Loucy (cell line): Measurements from ENCODE around the gene TTYH3.
"Not testable (repeated sequence)": the region's sequence is repeated elsewhere in the genome, so short reads cannot be mapped to it uniquely, and the experiment has no call there.

Source experiments
- H2AFZ ChIP-seq: fragments of 200-600 bp; sonication (generic); 2 replicates; pipeline ENCODE4 v1.6.0; 2016; ENCODE audit warnings: antibody characterized with exemption, mild to moderate bottlenecking, low read length, moderate library complexity
- H3F3A ChIP-seq: fragments of 200-600 bp; 2 replicates; pipeline ENCODE4 v1.6.0; 2016; ENCODE audit warnings: antibody characterized with exemption, low read depth, mild to moderate bottlenecking
- H3K27me3 ChIP-seq: fragments of 200-600 bp; sonication (generic); 2 replicates; pipeline ENCODE4 v1.6.1; 2014; ENCODE audit warnings: low read length, mild to moderate bottlenecking; ENCODE audit not compliant: insufficient read depth, poor library complexity, severe bottlenecking
- H3K36me3 ChIP-seq: fragments of 200-600 bp; sonication (generic); 2 replicates; pipeline ENCODE4 v1.6.1; 2016; ENCODE audit warnings: low read length; ENCODE audit not compliant: insufficient read depth
- H3K4me1 ChIP-seq: fragments of 200-600 bp; sonication (generic); 2 replicates; pipeline ENCODE4 v1.5.1; 2014; ENCODE audit warnings: low read length, mild to moderate bottlenecking; ENCODE audit not compliant: insufficient read depth, poor library complexity, severe bottlenecking
- H3K4me2 ChIP-seq: fragments of 200-600 bp; sonication (generic); 2 replicates; pipeline ENCODE4 v1.6.0; 2014; ENCODE audit warnings: antibody characterized with exemption, low read length, low read depth, mild to moderate bottlenecking; ENCODE audit not compliant: poor library complexity, severe bottlenecking
- H3K4me3 ChIP-seq: fragments of 200-600 bp; sonication (generic); 2 replicates; pipeline ENCODE4 v1.5.1; 2014; ENCODE audit warnings: low read length, mild to moderate bottlenecking, mixed read lengths; ENCODE audit not compliant: poor library complexity, severe bottlenecking
- H3K79me2 ChIP-seq: fragments of 200-600 bp; sonication (generic); 2 replicates; pipeline ENCODE4 v1.6.1; 2014; ENCODE audit warnings: low read length; ENCODE audit not compliant: insufficient read depth
- H3K9ac ChIP-seq: fragments of 200-600 bp; sonication (generic); 2 replicates; pipeline ENCODE4 v1.6.0; 2014; ENCODE audit warnings: mild to moderate bottlenecking, low read depth, low read length, moderate library complexity; ENCODE audit not compliant: poor library complexity, severe bottlenecking
- H3K9me2 ChIP-seq: fragments of 200-600 bp; sonication (generic); replicated peaks from 2 replicates; pipeline ENCODE4 v1.6.1; 2016; ENCODE audit warnings: low read depth, low read length, mixed read lengths
- H3K9me3 ChIP-seq: fragments of 200-600 bp; sonication (generic); 2 replicates; pipeline ENCODE4 v1.6.1; 2014; ENCODE audit warnings: mild to moderate bottlenecking, antibody characterized with exemption, low read length, low read depth; ENCODE audit not compliant: insufficient read depth
- H4K20me1 ChIP-seq: fragments of 200-600 bp; sonication (generic); 2 replicates; pipeline ENCODE4 v1.6.0; 2014; ENCODE audit warnings: antibody characterized with exemption, low read length, mild to moderate bottlenecking; ENCODE audit not compliant: insufficient read depth, poor library complexity, severe bottlenecking
- CTCF ChIP-seq: fragments of 200-600 bp; sonication (generic); conservative IDR thresholded peaks from 2 replicates; pipeline ENCODE4 v1.5.1; 2014; ENCODE audit warnings: mild to moderate bottlenecking, antibody characterized with exemption, low read length
- EZH2phosphoT487 ChIP-seq: fragments of 200-600 bp; IDR thresholded peaks from 2 replicates; pipeline ENCODE4 v1.6.1; 2018; ENCODE audit warnings: antibody characterized with exemption, mild to moderate bottlenecking, moderate library complexity, borderline replicate concordance

Gene TTYH3

GRCh38 chr7:2675256-2675764 lies 43.5 kb downstream of the TTYH3 start:
- Histone ChIP-seq H3K79me2 (no peaks in the 10 kb centered on the region), H3K36me3 (no peaks in the 10 kb centered on the region), H3K9ac (no peak overlapping the region)

DNA sequence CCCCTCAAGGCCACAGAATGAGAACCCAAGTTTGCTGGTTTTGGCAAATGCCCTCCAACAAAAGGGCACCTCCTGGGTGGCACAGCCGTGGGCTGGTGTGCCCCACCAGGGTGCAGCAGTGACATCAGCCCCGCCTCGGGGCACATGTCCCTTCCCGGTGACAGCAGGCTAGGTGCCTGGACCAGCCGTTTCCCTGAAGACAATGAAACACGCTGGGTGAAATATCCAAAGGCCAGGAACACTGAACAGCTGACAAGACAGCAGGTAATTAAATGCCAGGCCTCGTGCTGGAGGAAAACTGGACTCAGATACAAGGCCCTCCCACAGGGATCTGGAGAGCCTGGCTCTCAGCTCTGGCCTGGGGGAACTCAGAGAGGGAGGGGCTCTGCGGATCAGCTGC lies 44.8 kb downstream of the TTYH3 start:
- not testable (repeated sequence) for H3K9ac ChIP-seq, H4K20me1 ChIP-seq, H3K4me2 ChIP-seq

More at GRCh38 chr7:2675256-2675764, 43.5 kb downstream of the TTYH3 start:
- no peak overlapping the region for H2AFZ ChIP-seq
- no peaks in the 10 kb centered on the region for H3F3A ChIP-seq
- no peaks in the 10 kb centered on the region for H3K9me2 ChIP-seq
- no peaks in the 10 kb centered on the region for H4K20me1 ChIP-seq
- TF ChIP-seq CTCF (no peak), EZH2phosphoT487 (no peak)
- no peak overlapping the region for H3K4me2 ChIP-seq
- H3K4me1 ChIP-seq, result peaks cover 13% of the 10 kb centered on the region
- H3K4me3 ChIP-seq, result no peak overlapping the region
- H3K9me3 ChIP-seq, result no peaks in the 10 kb centered on the region
- no peaks in the 10 kb centered on the region for H3K27me3 ChIP-seq

GRCh38 chr7:2678454-2678853 lies 46.7 kb downstream of the TTYH3 start:
- H3F3A ChIP-seq, H3K4me2 ChIP-seq, H3K4me3 ChIP-seq, H3K9me3 ChIP-seq, H3K4me1 ChIP-seq, H2AFZ ChIP-seq, H3K79me2 ChIP-seq, H4K20me1 ChIP-seq, H3K9ac ChIP-seq, H3K27me3 ChIP-seq, H3K36me3 ChIP-seq, H3K9me2 ChIP-seq: not testable (repeated sequence)

More for the DNA sequence above, 44.8 kb downstream of the TTYH3 start:
- H2AFZ ChIP-seq, H3K4me3 ChIP-seq, H3K4me1 ChIP-seq, H3K27me3 ChIP-seq, H3K79me2 ChIP-seq, H3K36me3 ChIP-seq, H3F3A ChIP-seq, H3K9me2 ChIP-seq, H3K9me3 ChIP-seq: not testable (repeated sequence)

GRCh38 chr7:2679135-2680127 lies 47.6 kb downstream of the TTYH3 start:
- Histone ChIP-seq H3K9ac (peak overlapping the region; percentile 11), H3K4me2 (peak overlapping the region; percentile 26)
- H3K4me1 ChIP-seq, H3K9me2 ChIP-seq, H3K4me3 ChIP-seq, H4K20me1 ChIP-seq, H3K36me3 ChIP-seq, H2AFZ ChIP-seq, H3K27me3 ChIP-seq, H3K9me3 ChIP-seq, H3F3A ChIP-seq, H3K79me2 ChIP-seq: not testable (repeated sequence)
